Measurements from ENCODE around the gene DNAAF2.
"Not testable (repeated sequence)": the region's sequence is repeated elsewhere in the genome, so short reads cannot be mapped to it uniquely, and the experiment has no call there.

The DNAAF2 gene

GRCh38 chr14:49621114-49621881 is 13.7 kb downstream of the DNAAF2 start:
- peak; percentile 51 to 70 for DNase-seq

GRCh38 chr14:49620182-49621113 is 14.6 kb downstream of the DNAAF2 start, which contains the start of the genes MGAT2 and RPL36AL:
Gene MGAT2 (plus strand): TSS chr14:49620799. CDS start chr14:49621269, 470 bp downstream.
Gene RPL36AL (minus strand): TSS chr14:49620626. CDS start chr14:49619104, 1,522 bp downstream.
- peak; percentile 96 to 99 for DNase-seq

GRCh38 chr14:49619730-49620129 is 15.3 kb downstream of the DNAAF2 start:
- no peak for DNase-seq

- not testable (repeated sequence) for DNase-seq
These were observed 15.8 kb downstream of the DNAAF2 start for GRCh38 chr14:49619273-49619672.

GRCh38 chr14:49617852-49618519 is 17.1 kb downstream of the DNAAF2 start:
- DNase-seq, result no peak

GRCh38 chr14:49615776-49616175 is 19.3 kb downstream of the DNAAF2 start:
- no peak for DNase-seq

GRCh38 chr14:49614196-49614595 is 20.8 kb downstream of the DNAAF2 start:
- DNase-seq, result no peak

- no peak for DNase-seq
These were observed 22.4 kb downstream of the DNAAF2 start for GRCh38 chr14:49612671-49613070.

- no peak for DNase-seq
These were observed 22.8 kb downstream of the DNAAF2 start for GRCh38 chr14:49612251-49612650.

- DNase-seq, result no peak
These were observed 27.5 kb downstream of the DNAAF2 start for GRCh38 chr14:49607583-49607982.

- peak; percentile 74 to 87 for DNase-seq
These were observed 36.4 kb downstream of the DNAAF2 start, which contains the start of gene LRR1 for GRCh38 chr14:49598485-49599300. Gene LRR1 (plus strand): TSS chr14:49598940. CDS start chr14:49599021, 81 bp downstream.

GRCh38 chr14:49598189-49598484 is 36.9 kb downstream of the DNAAF2 start:
- no peak for DNase-seq

- DNase-seq, result no peak
These were observed 40.5 kb downstream of the DNAAF2 start for GRCh38 chr14:49594347-49595091.

- no peak for DNase-seq
These were observed 42.0 kb downstream of the DNAAF2 start for GRCh38 chr14:49593016-49593415.

GRCh38 chr14:49589387-49589786 is 45.7 kb downstream of the DNAAF2 start:
- no peak for DNase-seq

- DNase-seq, result peak; percentile 53 to 68
These were observed 48.2 kb downstream of the DNAAF2 start for GRCh38 chr14:49586673-49587460.

- DNase-seq, result peak; percentile 98 to 99
These were observed 49.0 kb downstream of the DNAAF2 start, which contains the start of gene RPS29 for GRCh38 chr14:49585803-49586672. Gene RPS29 (minus strand): TSS chr14:49586380. CDS start chr14:49586346, 34 bp downstream.

GRCh38 chr14:49584981-49585640 is 49.9 kb downstream of the DNAAF2 start:
- peak in 1 of 2 experiments; percentile 5 for DNase-seq

GRCh38 chr14:49584058-49584457 is 51.0 kb downstream of the DNAAF2 start:
- DNase-seq, result no peak
